HCT116 (cell line): ENCODE measurements around the gene VSTM2L.

Experiments
- CEBPB ChIP-seq: IDR thresholded peaks from 2 replicates; pipeline ENCODE4 v1.6.1; 2012; ENCODE audit warnings: low read depth
- SP1 ChIP-seq: IDR thresholded peaks from 2 replicates; pipeline ENCODE4 v1.6.1; 2012; ENCODE audit warnings: low read depth

DNA sequence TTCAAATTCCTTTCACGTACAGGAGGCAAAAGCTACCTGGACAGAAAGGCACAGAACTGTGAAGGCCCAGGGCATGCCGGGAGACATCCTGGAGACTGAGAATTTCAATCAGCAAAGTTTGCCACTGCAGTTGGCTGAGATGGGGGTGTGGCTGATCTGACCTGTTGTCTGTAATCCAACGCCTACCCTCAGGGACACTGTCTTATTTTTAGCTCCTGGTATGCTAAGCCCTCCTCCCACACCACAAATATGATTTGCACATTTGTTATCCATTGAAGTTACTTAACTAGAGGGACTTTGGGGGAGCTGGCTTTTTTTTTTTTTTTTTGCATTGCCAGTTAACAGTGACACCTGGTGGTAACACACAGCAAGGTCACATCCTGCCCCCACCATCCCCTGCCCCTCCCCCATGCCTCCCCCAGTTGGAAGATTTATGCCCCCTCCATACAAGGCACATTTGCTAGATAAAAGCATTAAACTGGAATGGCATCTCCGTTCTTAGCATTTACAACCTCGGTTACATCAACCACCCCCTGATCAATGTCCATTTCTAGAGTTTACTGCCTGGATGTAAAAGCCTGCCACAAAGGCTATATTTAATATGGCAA, 90.0 kb downstream of the VSTM2L start:
- no peak for TF ChIP-seq CEBPB
- no peak for TF ChIP-seq SP1
